B cell (primary cell): Measurements from ENCODE around the gene CORO2B. TPM values are rescaled to one million over a fixed set of nuclear protein-coding genes. Genes with fewer than 3 reads are reported as not detected.

Experiments
- ATAC-seq: fragments of 200-7000 bp; cut with Tn5 transposase; one replicate; pipeline ENCODE4 v1.10.0; 2021; ENCODE audit warnings: low read depth, mild to moderate bottlenecking, moderate number of reproducible peaks, moderate library complexity
- CTCF ChIA-PET: fragments of 350-600 bp; sonication (Branson Sonifier 250); formaldehyde crosslinking; loops from one replicate; lab custom pipeline; 2021; ENCODE audit warnings: antibody characterized with exemption, inconsistent platforms; lab: Charles Lee
- POLR2A ChIA-PET: fragments of 350-600 bp; sonication (Branson Sonifier 250); formaldehyde crosslinking; loops from one replicate; lab custom pipeline; 2021; ENCODE audit warnings: antibody characterized with exemption; lab: Charles Lee
- DNase-seq: peaks from one replicate; pipeline ENCODE4 v3.0.0; 2013
- H2AFZ ChIP-seq: 2 replicates; pipeline ENCODE4 v1.6.1; 2012; ENCODE audit warnings: mild to moderate bottlenecking, low read depth, low read length; ENCODE audit not compliant: insufficient read depth, poor library complexity, severe bottlenecking
- H3K27ac ChIP-seq, 2 donors: 1 replicate in 1 of 2; 2 replicates in 1 of 2; pipeline ENCODE4 v1.5.1; 2012 to 2013; ENCODE audit warnings: low read length in 2 of 2, mild to moderate bottlenecking in 2 of 2, moderate library complexity in 1 of 2
- H3K27me3 ChIP-seq, 4 experiments: fragments of 200-600 bp in 1 of 4; sonication (generic) in 1 of 4; replicated peaks in 1 of 4; 1 replicate in 2 of 4; 2 replicates in 2 of 4; pipeline versions ENCODE4 v1.6.1 to v1.7.0; 2013 to 2016; ENCODE audit warnings: low read length in 3 of 4, mild to moderate bottlenecking in 2 of 4, mixed read lengths in 1 of 4, moderate library complexity in 1 of 4; ENCODE audit not compliant: insufficient read depth in 4 of 4, control insufficient read depth in 3 of 4; ENCODE audit errors: control extremely low read depth in 1 of 4
- H3K36me3 ChIP-seq, 2 experiments: replicated peaks in 1 of 2; 1 replicate in 1 of 2; 2 replicates in 1 of 2; pipeline versions ENCODE4 v1.6.1 to v1.7.1; 2013; ENCODE audit warnings: low read length in 1 of 2; ENCODE audit not compliant: insufficient read depth in 2 of 2, control insufficient read depth in 1 of 2; ENCODE audit errors: control extremely low read depth in 1 of 2, extremely low read depth in 1 of 2
- H3K4me1 ChIP-seq, 2 donors: fragments of 200-600 bp in 1 of 2; sonication (generic) in 1 of 2; 1 replicate in 1 of 2; 2 replicates in 1 of 2; pipeline versions ENCODE4 v1.5.1 to v1.6.1; 2013 to 2017; ENCODE audit warnings: low read length in 2 of 2; ENCODE audit not compliant: control insufficient read depth in 2 of 2, insufficient read depth in 2 of 2
- H3K4me2 ChIP-seq: replicated peaks from 2 replicates; pipeline ENCODE3; 2012; ENCODE audit warnings: mild to moderate bottlenecking, low read depth, low read length; ENCODE audit not compliant: poor library complexity, severe bottlenecking
- H3K4me3 ChIP-seq, 5 experiments: fragments of 200-600 bp in 1 of 5; sonication (generic) in 1 of 5; 1 replicate in 3 of 5; 2 replicates in 2 of 5; pipeline versions ENCODE4 v1.5.1 to v1.7.0; 2011 to 2016; ENCODE audit warnings: low read length in 4 of 5, mild to moderate bottlenecking in 4 of 5, low read depth in 2 of 5, control low read depth in 1 of 5, moderate library complexity in 1 of 5; ENCODE audit not compliant: insufficient read depth in 1 of 5; ENCODE audit errors: control extremely low read depth in 1 of 5, extremely low read depth in 1 of 5
- H3K79me2 ChIP-seq: fragments of 200-600 bp; sonication (generic); one replicate; pipeline ENCODE4 v1.6.0; 2016; ENCODE audit warnings: low read length; ENCODE audit not compliant: control insufficient read depth, insufficient read depth
- H3K9ac ChIP-seq: fragments of 200-600 bp; sonication (generic); 2 replicates; pipeline ENCODE4 v1.6.1; 2017; ENCODE audit warnings: mild to moderate bottlenecking, low read length, moderate library complexity
- H3K9me3 ChIP-seq, 3 donors: one replicate each; pipeline versions ENCODE4 v1.6.1 to v1.7.1; 2013; ENCODE audit warnings: low read length in 2 of 3; ENCODE audit not compliant: control insufficient read depth in 2 of 3, insufficient read depth in 1 of 3; ENCODE audit errors: control extremely low read depth in 1 of 3
- H4K20me1 ChIP-seq: 2 replicates; pipeline ENCODE4 v1.6.0; 2012; ENCODE audit warnings: mild to moderate bottlenecking, low read length; ENCODE audit not compliant: insufficient read depth, control insufficient read depth, poor library complexity, severe bottlenecking
- H3K27ac Mint-ChIP-seq: one replicate; pipeline ENCODE4 v1.8.0; 2021; ENCODE audit warnings: mixed read lengths
- H3K27me3 Mint-ChIP-seq: one replicate; pipeline ENCODE4 v1.8.0; 2021; ENCODE audit warnings: mixed read lengths
- H3K4me1 Mint-ChIP-seq: one replicate; pipeline ENCODE4 v1.8.0; 2021; ENCODE audit warnings: mixed read lengths
- H3K4me3 Mint-ChIP-seq: one replicate; pipeline ENCODE4 v1.8.0; 2021; ENCODE audit warnings: mixed read lengths
- H3K9me3 Mint-ChIP-seq: one replicate; pipeline ENCODE4 v1.8.0; 2022; ENCODE audit warnings: mixed read lengths; ENCODE audit not compliant: insufficient read depth
- EZH2 ChIP-seq: IDR thresholded peaks from 2 replicates; pipeline ENCODE4 v1.6.1; 2012; ENCODE audit warnings: borderline replicate concordance, low read depth, mild to moderate bottlenecking, moderate library complexity, low read length; ENCODE audit not compliant: insufficient read depth, poor library complexity, severe bottlenecking
- WGBS: methylation state at CpG from one replicate; pipeline ENCODE4 v1.1.5; 2013; ENCODE audit warnings: missing lambda C conversion rate; ENCODE audit not compliant: insufficient coverage; 5-methylcytosine and 5-hydroxymethylcytosine counted together
- intact Hi-C: fragments of 100-400 bp; cut with micrococcal nuclease; formaldehyde crosslinking; loops from one replicate; pipeline ENCODE4 v1.10.0; 2022
- polyA plus RNA-seq: library from polyadenylated mRNA; depleted of rRNA; stranded (reverse); fragments of >200 nt; gene quantifications from 2 replicates; pipeline ENCODE4 v1.2.3, GENCODE V29; 2012
- total RNA-seq, 2 donors: library from RNA; stranded (reverse); fragments of 120-200 nt in 1 of 2; gene quantifications; 1 replicate in 1 of 2; 2 replicates in 1 of 2; pipeline versions ENCODE4 v1.2.3 to v1.2.4, GENCODE V29; 2013 to 2022
- TF ChIP-seq, protein P1 (sequence below): fragments of 200-600 bp; IDR thresholded peaks from one replicate; pipeline ENCODE4 v1.8.0; 2022; ENCODE audit warnings: antibody characterized with exemption, mild to moderate bottlenecking

Gene CORO2B
- total and polyA plus RNA-seq, 2 donors (not counting 1 experiment from before 2014, with no cell fraction given) = 9.5 to 11.3 TPM

DNA sequence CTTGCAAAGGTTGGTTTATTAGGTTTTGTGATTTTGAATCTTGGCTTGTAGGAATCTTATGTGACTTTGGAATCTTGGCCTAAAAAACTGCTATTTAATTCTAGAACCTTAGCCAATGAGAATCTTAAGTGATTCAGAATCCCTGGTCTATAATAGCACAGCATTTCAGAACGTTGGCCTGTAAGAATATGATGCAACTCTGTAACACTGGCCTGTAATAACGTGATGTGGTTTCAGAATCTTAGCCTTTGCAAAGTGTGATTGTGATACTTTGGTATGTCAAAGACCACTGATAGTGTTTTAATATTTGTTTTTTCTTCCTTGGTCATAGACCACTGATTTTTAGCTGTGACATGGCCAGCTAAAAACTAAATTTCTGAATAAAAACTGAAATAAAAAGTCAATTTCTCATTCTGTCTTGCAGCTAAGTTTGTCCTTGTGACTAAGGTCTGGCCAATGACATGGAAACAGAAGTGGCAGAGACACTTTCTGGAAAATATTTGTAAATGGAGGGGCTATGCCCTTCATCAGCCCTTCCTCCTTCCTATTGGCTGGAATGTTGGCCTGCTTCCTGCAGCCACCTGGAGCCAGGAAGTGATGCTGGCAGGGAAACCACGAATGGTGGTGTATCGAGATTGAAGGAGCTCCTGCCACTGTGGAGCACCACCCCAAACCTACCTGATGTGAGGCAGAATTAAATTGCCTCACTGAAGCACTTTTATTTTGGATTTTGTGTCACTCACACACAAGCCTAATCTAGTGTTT lies 42.3 kb upstream of the CORO2B start:
- Histone ChIP-seq H3K9ac (no peak overlapping the region), H2AFZ (no peak overlapping the region), H3K27me3 (peaks cover 0 to 3% (median 0%) of the 10 kb centered on the region in 4 experiments), H3K4me1 (no peaks in the 10 kb centered on the region), H3K9me3 (peaks cover 5 to 13% (median 9%) of the 10 kb centered on the region in 3 donors), H3K79me2 (no peaks in the 10 kb centered on the region), H3K36me3 (no peaks in the 10 kb centered on the region), H3K27ac (no peak overlapping the region), H3K4me2 (no peak overlapping the region), H4K20me1 (no peaks in the 10 kb centered on the region), H3K4me3 (no peak overlapping the region)
- WGBS = 83% methylated on average over 1 of the region's 4 CpGs
- peaks cover 9% of the 10 kb centered on the region for H3K9me3 Mint-ChIP-seq
- no peaks in the 10 kb centered on the region for H3K27me3 Mint-ChIP-seq
- no peaks in the 10 kb centered on the region for H3K4me1 Mint-ChIP-seq
- ATAC-seq (no peak), DNase-seq (no peak)
- TF ChIP-seq, protein P1, sequence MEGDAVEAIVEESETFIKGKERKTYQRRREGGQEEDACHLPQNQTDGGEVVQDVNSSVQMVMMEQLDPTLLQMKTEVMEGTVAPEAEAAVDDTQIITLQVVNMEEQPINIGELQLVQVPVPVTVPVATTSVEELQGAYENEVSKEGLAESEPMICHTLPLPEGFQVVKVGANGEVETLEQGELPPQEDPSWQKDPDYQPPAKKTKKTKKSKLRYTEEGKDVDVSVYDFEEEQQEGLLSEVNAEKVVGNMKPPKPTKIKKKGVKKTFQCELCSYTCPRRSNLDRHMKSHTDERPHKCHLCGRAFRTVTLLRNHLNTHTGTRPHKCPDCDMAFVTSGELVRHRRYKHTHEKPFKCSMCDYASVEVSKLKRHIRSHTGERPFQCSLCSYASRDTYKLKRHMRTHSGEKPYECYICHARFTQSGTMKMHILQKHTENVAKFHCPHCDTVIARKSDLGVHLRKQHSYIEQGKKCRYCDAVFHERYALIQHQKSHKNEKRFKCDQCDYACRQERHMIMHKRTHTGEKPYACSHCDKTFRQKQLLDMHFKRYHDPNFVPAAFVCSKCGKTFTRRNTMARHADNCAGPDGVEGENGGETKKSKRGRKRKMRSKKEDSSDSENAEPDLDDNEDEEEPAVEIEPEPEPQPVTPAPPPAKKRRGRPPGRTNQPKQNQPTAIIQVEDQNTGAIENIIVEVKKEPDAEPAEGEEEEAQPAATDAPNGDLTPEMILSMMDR = no peak
- TF ChIP-seq EZH2 = no peak
- H3K4me3 Mint-ChIP-seq = no peak overlapping the region
- ChIA-PET CTCF (interaction anchor here (3.5 kb wide), 1 partner anchor 13 kb away, joined by 24 read pairs; no protein-coding TSS in a partner anchor), POLR2A (no interaction called here)
- H3K27ac Mint-ChIP-seq = no peak overlapping the region
- intact Hi-C loops = no loop called here

DNA sequence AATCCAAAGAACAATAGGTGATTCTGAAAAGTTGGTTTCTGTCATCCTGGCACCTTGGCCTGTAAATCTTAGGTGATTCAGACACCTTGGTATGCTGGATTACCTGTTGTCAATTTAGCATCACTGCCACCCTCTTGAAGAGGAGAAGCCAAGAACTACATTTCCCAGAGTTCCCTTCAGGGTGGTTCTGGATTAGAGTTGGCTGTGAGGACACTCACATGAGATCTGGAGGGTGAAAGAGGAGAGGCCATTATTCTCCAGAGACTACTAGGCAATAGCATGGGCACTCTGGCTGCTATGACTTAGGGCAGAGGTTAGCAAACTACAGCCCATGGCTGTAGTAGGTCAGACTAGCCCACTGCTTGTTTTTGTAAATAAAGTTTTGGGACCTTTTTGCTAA lies 41.7 kb upstream of the CORO2B start:
- H3K4me1 Mint-ChIP-seq = no peaks in the 10 kb centered on the region
- H3K36me3 ChIP-seq = no peaks in the 10 kb centered on the region
- H3K9ac ChIP-seq = no peak overlapping the region
- POLR2A ChIA-PET = no interaction called here
- H3K27ac Mint-ChIP-seq = no peak overlapping the region
- H3K27me3 ChIP-seq = peaks cover 0 to 3% (median 0%) of the 10 kb centered on the region in 4 experiments
- no peak overlapping the region for H3K4me3 Mint-ChIP-seq
- no peak for TF ChIP-seq EZH2
- TF ChIP-seq, protein P1 = no peak
- H4K20me1 ChIP-seq = no peaks in the 10 kb centered on the region
- peaks cover 9% of the 10 kb centered on the region for H3K9me3 Mint-ChIP-seq
- CTCF ChIA-PET = interaction anchor here (3.5 kb wide), 1 partner anchor 12 kb away, joined by 24 read pairs; no protein-coding TSS in a partner anchor
- intact Hi-C loops = no loop called here
- H3K4me1 ChIP-seq = no peaks in the 10 kb centered on the region
- ATAC-seq (no peak), DNase-seq (no peak)
- peaks cover 2 to 9% (median 7%) of the 10 kb centered on the region in 3 donors for H3K9me3 ChIP-seq
- no peak overlapping the region for H3K4me3 ChIP-seq
- no peaks in the 10 kb centered on the region for H3K79me2 ChIP-seq
- peaks cover 4% of the 10 kb centered on the region for H3K27me3 Mint-ChIP-seq
- H3K4me2 ChIP-seq = no peak overlapping the region
- no peak overlapping the region for H3K27ac ChIP-seq
- no peak overlapping the region for H2AFZ ChIP-seq
